Measurements from ENCODE around the gene MSLN. TPM values are rescaled to one million over a fixed set of nuclear protein-coding genes. Genes with fewer than 3 reads are reported as not detected.

Gene MSLN
- total and polyA plus RNA-seq, 2 donors (not counting 3 experiments of a cell fraction or from before 2014, with no cell fraction given) = not detected

GRCh38 chr16:719815-720446, 40.6 kb upstream of the MSLN start:
- ChIA-PET CTCF (interaction anchor here (0.7 to 2.6 kb wide), 10 partner anchors 8 to 337 kb away, joined by 3 to 17 read pairs (median 4); partner anchors contain the start of genes CHTF18, CIAO3, RPUSD1 and WDR24), POLR2A (no interaction called here)
- dilution Hi-C loops (cut with MboI; ENCODE audit: extremely low pct_ligation_motif_present, low sequenced_read_pairs) = no loop called here
- H3K27ac ChIP-seq (ENCODE audit: insufficient read depth, low read depth, low read length) = no peak overlapping the region
- H3K79me2 ChIP-seq (ENCODE audit: control insufficient read depth, insufficient read depth, low read length) = no peaks in the 10 kb centered on the region
- no peaks in the 10 kb centered on the region for H4K20me1 ChIP-seq (replicated peaks; ENCODE audit: control insufficient read depth, extremely low read depth, insufficient read depth, low read length)
- H3K4me2 ChIP-seq (ENCODE audit: insufficient read depth, low read length) = peak overlapping the region; percentile 58
- no peaks in the 10 kb centered on the region for H3K9me3 ChIP-seq (replicated peaks; ENCODE audit: control insufficient read depth, insufficient read depth, low read length)
- no peaks in the 10 kb centered on the region for H3K27me3 ChIP-seq (ENCODE audit: control insufficient read depth in 2 of 2, insufficient read depth in 2 of 2, low read length in 2 of 2)
- TF ChIP-seq CTCF (IDR thresholded peaks at IDR 0.05; ENCODE audit: extremely low read depth in 1 of 2, insufficient read depth in 1 of 2, low read depth in 1 of 2, low read length in 2 of 2) (peak in 1 of 2 donors; percentile 12), POLR2AphosphoS5 (IDR thresholded peaks at IDR 0.05; ENCODE audit: insufficient read depth, low read depth, low read length) (peak; percentile 16), EZH2 (IDR thresholded peaks at IDR 0.05; ENCODE audit: borderline replicate concordance, low read depth, low read length, severe bottlenecking) (no peak)
- H3K9me1 ChIP-seq (replicated peaks; ENCODE audit: control insufficient read depth, extremely low read depth, insufficient read depth, low read length) = no peaks in the 10 kb centered on the region
- intact Hi-C loops (cut with micrococcal nuclease) = no loop called here
- no TSS peak for BruUV-seq (replicated peaks)
- FAIRE-seq = no peak
- peaks cover 19% of the 10 kb centered on the region for H3K4me1 ChIP-seq (ENCODE audit: control insufficient read depth, extremely low read depth, insufficient read depth, low read length)
- no peaks in the 10 kb centered on the region for H3K36me3 ChIP-seq (ENCODE audit: control insufficient read depth in 2 of 2, extremely low read depth in 1 of 2, insufficient read depth in 2 of 2, low read length in 2 of 2)
- H2AFZ ChIP-seq (ENCODE audit: low read depth, low read length) = peak overlapping the region; percentile 82
- no peak for DNase-seq (ENCODE audit: low read depth, low spot score)
- H3K9ac ChIP-seq (replicated peaks; ENCODE audit: extremely low read depth, insufficient read depth, low read length) = peak overlapping the region; percentile 35
- H3K4me3 ChIP-seq (replicated peaks in 1 of 3; ENCODE audit: insufficient read depth in 1 of 3, low read depth in 1 of 3, low read length in 3 of 3) = peak overlapping the region; percentile 49 to 56 (median 55)

Measured in endothelial cell of umbilical vein (primary cell).